HepG2 (cell line): ENCODE measurements around the gene CLIC5. TPM values are rescaled to one million over a fixed set of nuclear protein-coding genes. Genes with fewer than 3 reads are reported as not detected.

Source experiments
- CCAR2 ChIP-seq: fragments of 200-400 bp; formaldehyde crosslinking; optimal IDR thresholded peaks from 2 replicates; pipeline ENCODE3; 2018; ENCODE audit warnings: low read depth, mild to moderate bottlenecking, low read length, moderate library complexity
- CHCHD3 ChIP-seq: sonication (generic); formaldehyde crosslinking; IDR thresholded peaks from 2 replicates; pipeline ENCODE4 v1.8.0; 2022; ENCODE audit warnings: mild to moderate bottlenecking, missing genetic modification reagents, moderate library complexity
- ETV5 ChIP-seq: IDR thresholded peaks from 2 replicates; pipeline ENCODE4 v1.6.1; 2018; ENCODE audit warnings: missing biosample characterization, missing genetic modification reagents, inconsistent platforms, borderline replicate concordance
- HNRNPLL ChIP-seq: fragments of 200-400 bp; formaldehyde crosslinking; IDR thresholded peaks from 2 replicates; pipeline ENCODE4 v1.6.1; 2017; ENCODE audit warnings: mild to moderate bottlenecking, low read depth, low read length; ENCODE audit not compliant: poor library complexity, severe bottlenecking
- IRF2 ChIP-seq: IDR thresholded peaks from 2 replicates; pipeline ENCODE4 v1.6.1; 2018; ENCODE audit warnings: missing genetic modification reagents, missing compliant biosample characterization
- MEIS2 ChIP-seq: sonication (generic); formaldehyde crosslinking; IDR thresholded peaks from 2 replicates; pipeline ENCODE4 v1.9.0; 2021; ENCODE audit warnings: mild to moderate bottlenecking, missing genetic modification reagents
- PCBP2 ChIP-seq: fragments of 200-400 bp; formaldehyde crosslinking; optimal IDR thresholded peaks from 2 replicates; pipeline ENCODE3; 2018; ENCODE audit warnings: low read length, low read depth; ENCODE audit not compliant: poor library complexity, severe bottlenecking
- SMAD9 ChIP-seq: sonication (generic); formaldehyde crosslinking; IDR thresholded peaks from 2 replicates; pipeline ENCODE4 v1.5.1; 2020; ENCODE audit warnings: mild to moderate bottlenecking, missing genetic modification reagents
- SMC3 ChIP-seq: IDR thresholded peaks from 2 replicates; pipeline ENCODE4 v1.6.1; 2011; ENCODE audit warnings: low read length, improper control_type of control experiment
- U2AF2 ChIP-seq: fragments of 200-400 bp; formaldehyde crosslinking; IDR thresholded peaks from 2 replicates; pipeline ENCODE4 v1.6.1; 2017; ENCODE audit warnings: low read depth, mild to moderate bottlenecking, low read length
- ZNF329 ChIP-seq: sonication (generic); formaldehyde crosslinking; IDR thresholded peaks from 2 replicates; pipeline ENCODE4 v1.9.0; 2021; ENCODE audit warnings: low read depth, mild to moderate bottlenecking, missing genetic modification reagents
- ZNF547 ChIP-seq: sonication (generic); formaldehyde crosslinking; IDR thresholded peaks from 2 replicates; pipeline ENCODE4 v1.5.1; 2020; ENCODE audit warnings: mild to moderate bottlenecking, missing genetic modification reagents
- ZNF768 ChIP-seq: sonication (generic); formaldehyde crosslinking; IDR thresholded peaks from 2 replicates; pipeline ENCODE4 v1.4.0; 2020; ENCODE audit warnings: missing genetic modification reagents
- ZNF772 ChIP-seq: sonication (generic); formaldehyde crosslinking; IDR thresholded peaks from 2 replicates; pipeline ENCODE4 v1.5.0; 2020; ENCODE audit warnings: mild to moderate bottlenecking, missing genetic modification reagents
- ZNF83 ChIP-seq: sonication (generic); formaldehyde crosslinking; IDR thresholded peaks from 2 replicates; pipeline ENCODE4 v1.4.0; 2020; ENCODE audit warnings: missing genetic modification reagents, mild to moderate bottlenecking, borderline replicate concordance
- polyA plus RNA-seq, 8 experiments: library from polyadenylated mRNA; depleted of rRNA in 3 of 8; stranded (reverse) in 7 of 8; unstranded in 1 of 8; fragments of >200 nt; fragmentation: Illumina TruSeq in 4 of 8; extraction: Trizol in 4 of 8; gene quantifications; 2 replicates each; pipeline versions ENCODE4 v1.2.1 to v1.2.3, GENCODE V29; 2011 to 2016; ENCODE audit warnings: low read depth in 4 of 8, missing spikeins in 1 of 8, mixed read lengths in 1 of 8; ENCODE audit not compliant: insufficient read depth in 1 of 8
- total RNA-seq, 5 experiments: library from RNA; depleted of rRNA; stranded (reverse); fragments of >200 nt; fragmentation: Illumina TruSeq; extraction: Trizol; gene quantifications; 2 replicates each; pipeline ENCODE4 v1.2.3, GENCODE V29; 2016; ENCODE audit warnings: low read depth in 1 of 5
- TF ChIP-seq, protein P1 (sequence below), 2 experiments: sonication (generic) in 1 of 2; formaldehyde crosslinking in 1 of 2; IDR thresholded peaks; 2 replicates each; pipeline versions ENCODE4 v1.4.0 to v1.6.1; 2018 to 2020; ENCODE audit warnings: missing genetic modification reagents in 2 of 2, borderline replicate concordance in 1 of 2, low read depth in 1 of 2, mild to moderate bottlenecking in 1 of 2, missing biosample characterization in 1 of 2
- TF ChIP-seq, protein P2 (sequence below): sonication (generic); formaldehyde crosslinking; IDR thresholded peaks from 2 replicates; pipeline ENCODE4 v1.8.1; 2023; ENCODE audit warnings: mild to moderate bottlenecking, inconsistent platforms, moderate library complexity, missing genetic modification reagents, borderline replicate concordance
- TF ChIP-seq, protein P3 (sequence below): sonication (generic); formaldehyde crosslinking; IDR thresholded peaks from 2 replicates; pipeline ENCODE4 v1.9.0; 2021; ENCODE audit warnings: missing genetic modification reagents, borderline replicate concordance
- TF ChIP-seq, protein P4 (sequence below): sonication (generic); formaldehyde crosslinking; IDR thresholded peaks from 2 replicates; pipeline ENCODE4 v1.9.0; 2021; ENCODE audit warnings: missing genetic modification reagents, borderline replicate concordance

CLIC5 gene
- total and polyA plus RNA-seq, 2 of the 13 experiments (the other 11 are each of a cell fraction or from before 2014, with no cell fraction given), result not detected

DNA sequence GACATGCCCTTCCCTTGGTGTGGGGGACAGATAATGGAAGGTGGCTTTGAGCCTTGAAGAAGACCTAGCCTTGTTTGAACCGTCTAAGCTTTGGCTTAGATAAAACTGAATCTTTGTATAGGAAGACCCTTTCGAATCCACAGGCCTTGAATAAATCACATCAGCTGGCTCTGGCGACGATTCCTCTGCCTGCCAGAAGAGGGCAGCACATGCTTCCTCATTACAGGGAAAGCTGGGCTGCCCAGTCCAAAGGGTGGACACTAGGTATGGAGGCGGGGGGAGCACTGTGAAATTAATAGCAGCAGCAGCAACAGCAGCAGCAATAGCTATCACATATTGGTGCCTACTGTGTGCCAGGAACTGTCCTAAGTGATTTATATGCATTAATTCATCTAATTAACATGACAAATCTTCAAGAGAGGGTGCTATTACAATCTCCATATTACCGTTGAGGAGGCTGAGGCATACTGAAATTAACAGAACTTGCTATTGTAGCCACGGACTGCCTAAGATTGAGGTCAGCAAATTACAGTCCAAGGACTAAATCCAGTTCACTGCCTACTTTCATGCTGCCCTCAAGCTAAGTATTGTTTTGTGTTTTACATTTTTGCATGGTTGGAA is 85.1 kb downstream of the CLIC5 start (continued):
- TF ChIP-seq, protein P1, sequence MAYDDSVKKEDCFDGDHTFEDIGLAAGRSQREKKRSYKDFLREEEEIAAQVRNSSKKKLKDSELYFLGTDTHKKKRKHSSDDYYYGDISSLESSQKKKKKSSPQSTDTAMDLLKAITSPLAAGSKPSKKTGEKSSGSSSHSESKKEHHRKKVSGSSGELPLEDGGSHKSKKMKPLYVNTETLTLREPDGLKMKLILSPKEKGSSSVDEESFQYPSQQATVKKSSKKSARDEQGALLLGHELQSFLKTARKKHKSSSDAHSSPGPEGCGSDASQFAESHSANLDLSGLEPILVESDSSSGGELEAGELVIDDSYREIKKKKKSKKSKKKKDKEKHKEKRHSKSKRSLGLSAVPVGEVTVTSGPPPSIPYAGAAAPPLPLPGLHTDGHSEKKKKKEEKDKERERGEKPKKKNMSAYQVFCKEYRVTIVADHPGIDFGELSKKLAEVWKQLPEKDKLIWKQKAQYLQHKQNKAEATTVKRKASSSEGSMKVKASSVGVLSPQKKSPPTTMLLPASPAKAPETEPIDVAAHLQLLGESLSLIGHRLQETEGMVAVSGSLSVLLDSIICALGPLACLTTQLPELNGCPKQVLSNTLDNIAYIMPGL (CRISPR knock-in tag; IDR thresholded peaks at IDR 0.05; ENCODE audit: borderline replicate concordance in 1 of 2, low read depth in 1 of 2), result 0 out of 4 replicates have a peak, but pooled peaks of 1 of the 2 experiments have one; percentile 47
- TF ChIP-seq IRF2 (CRISPR knock-in tag) (no peak), ZNF83 (CRISPR knock-in tag) (no peak), SMC3 (peak; percentile 62), ZNF547 (CRISPR knock-in tag) (no peak), SMAD9 (CRISPR knock-in tag) (no peak), U2AF2 (no peak), HNRNPLL (no peak), CCAR2 (no peak), MEIS2 (CRISPR knock-in tag) (no peak), ZNF768 (CRISPR knock-in tag) (no peak), ZNF329 (CRISPR knock-in tag) (no peak), ZNF772 (CRISPR knock-in tag) (no peak), PCBP2 (no peak), CHCHD3 (no peak), ETV5 (CRISPR knock-in tag) (0 out of 2 replicates have a peak, but pooled peaks have one; percentile 17)
- TF ChIP-seq, protein P2, sequence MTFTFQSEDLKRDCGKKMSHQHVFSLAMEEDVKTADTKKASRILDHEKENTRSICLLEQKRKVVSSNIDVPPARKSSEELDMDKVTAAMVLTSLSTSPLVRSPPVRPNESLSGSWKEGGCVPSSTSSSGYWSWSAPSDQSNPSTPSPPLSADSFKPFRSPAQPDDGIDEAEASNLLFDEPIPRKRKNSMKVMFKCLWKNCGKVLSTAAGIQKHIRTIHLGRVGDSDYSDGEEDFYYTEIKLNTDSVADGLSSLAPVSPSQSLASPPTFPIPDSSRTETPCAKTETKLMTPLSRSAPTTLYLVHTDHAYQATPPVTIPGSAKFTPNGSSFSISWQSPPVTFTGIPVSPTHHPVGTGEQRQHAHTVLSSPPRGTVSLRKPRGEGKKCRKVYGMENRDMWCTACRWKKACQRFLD (CRISPR knock-in tag), result no peak
- TF ChIP-seq, protein P3, sequence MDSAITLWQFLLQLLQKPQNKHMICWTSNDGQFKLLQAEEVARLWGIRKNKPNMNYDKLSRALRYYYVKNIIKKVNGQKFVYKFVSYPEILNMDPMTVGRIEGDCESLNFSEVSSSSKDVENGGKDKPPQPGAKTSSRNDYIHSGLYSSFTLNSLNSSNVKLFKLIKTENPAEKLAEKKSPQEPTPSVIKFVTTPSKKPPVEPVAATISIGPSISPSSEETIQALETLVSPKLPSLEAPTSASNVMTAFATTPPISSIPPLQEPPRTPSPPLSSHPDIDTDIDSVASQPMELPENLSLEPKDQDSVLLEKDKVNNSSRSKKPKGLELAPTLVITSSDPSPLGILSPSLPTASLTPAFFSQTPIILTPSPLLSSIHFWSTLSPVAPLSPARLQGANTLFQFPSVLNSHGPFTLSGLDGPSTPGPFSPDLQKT (CRISPR knock-in tag), result no peak
- TF ChIP-seq, protein P4, sequence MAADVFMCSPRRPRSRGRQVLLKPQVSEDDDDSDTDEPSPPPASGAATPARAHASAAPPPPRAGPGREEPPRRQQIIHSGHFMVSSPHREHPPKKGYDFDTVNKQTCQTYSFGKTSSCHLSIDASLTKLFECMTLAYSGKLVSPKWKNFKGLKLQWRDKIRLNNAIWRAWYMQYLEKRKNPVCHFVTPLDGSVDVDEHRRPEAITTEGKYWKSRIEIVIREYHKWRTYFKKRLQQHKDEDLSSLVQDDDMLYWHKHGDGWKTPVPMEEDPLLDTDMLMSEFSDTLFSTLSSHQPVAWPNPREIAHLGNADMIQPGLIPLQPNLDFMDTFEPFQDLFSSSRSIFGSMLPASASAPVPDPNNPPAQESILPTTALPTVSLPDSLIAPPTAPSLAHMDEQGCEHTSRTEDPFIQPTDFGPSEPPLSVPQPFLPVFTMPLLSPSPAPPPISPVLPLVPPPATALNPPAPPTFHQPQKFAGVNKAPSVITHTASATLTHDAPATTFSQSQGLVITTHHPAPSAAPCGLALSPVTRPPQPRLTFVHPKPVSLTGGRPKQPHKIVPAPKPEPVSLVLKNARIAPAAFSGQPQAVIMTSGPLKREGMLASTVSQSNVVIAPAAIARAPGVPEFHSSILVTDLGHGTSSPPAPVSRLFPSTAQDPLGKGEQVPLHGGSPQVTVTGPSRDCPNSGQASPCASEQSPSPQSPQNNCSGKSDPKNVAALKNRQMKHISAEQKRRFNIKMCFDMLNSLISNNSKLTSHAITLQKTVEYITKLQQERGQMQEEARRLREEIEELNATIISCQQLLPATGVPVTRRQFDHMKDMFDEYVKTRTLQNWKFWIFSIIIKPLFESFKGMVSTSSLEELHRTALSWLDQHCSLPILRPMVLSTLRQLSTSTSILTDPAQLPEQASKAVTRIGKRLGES (CRISPR knock-in tag), result no peak
